Spleen (tissue), 11 donors: ENCODE results near the gene TECPR1. TPM values are rescaled to one million over a fixed set of nuclear protein-coding genes. Genes with fewer than 3 reads are reported as not detected.

Experiments
- DNase-seq: peaks from one replicate; pipeline ENCODE4 v3.0.0-alpha.2; 2020
- H3K27ac ChIP-seq, 8 donors: fragments of 200-600 bp; sonication (generic) in 7 of 8; 1 replicate in 4 of 8; 2 replicates in 4 of 8; pipeline versions ENCODE4 v1.5.0 to v1.8.0; 2016 to 2021; ENCODE audit warnings: inconsistent platforms in 4 of 8, mild to moderate bottlenecking in 4 of 8, moderate library complexity in 1 of 8
- H3K27me3 ChIP-seq, 7 donors: fragments of 200-600 bp; sonication (generic) in 6 of 7; replicated peaks in 1 of 7; 1 replicate in 4 of 7; 2 replicates in 3 of 7; pipeline versions ENCODE4 v1.5.0 to v1.8.0; 2016 to 2021; ENCODE audit warnings: inconsistent platforms in 3 of 7, mild to moderate bottlenecking in 1 of 7
- H3K36me3 ChIP-seq, 6 donors: fragments of 200-600 bp; sonication (generic) in 5 of 6; 1 replicate in 4 of 6; 2 replicates in 2 of 6; pipeline versions ENCODE4 v1.5.0 to v1.8.0; 2016 to 2021; ENCODE audit warnings: inconsistent platforms in 2 of 6
- H3K4me1 ChIP-seq, 6 donors: fragments of 200-600 bp; sonication (generic) in 5 of 6; 1 replicate in 3 of 6; 2 replicates in 3 of 6; pipeline versions ENCODE4 v1.5.0 to v1.8.0; 2016 to 2021; ENCODE audit warnings: inconsistent platforms in 3 of 6
- H3K4me3 ChIP-seq, 8 donors: fragments of 200-600 bp; sonication (generic) in 7 of 8; 1 replicate in 4 of 8; 2 replicates in 4 of 8; pipeline versions ENCODE4 v1.5.0 to v1.8.0; 2016 to 2021; ENCODE audit warnings: inconsistent platforms in 4 of 8, mild to moderate bottlenecking in 4 of 8, moderate library complexity in 2 of 8
- H3K9me3 ChIP-seq, 8 donors: fragments of 200-600 bp; sonication (generic) in 7 of 8; 1 replicate in 4 of 8; 2 replicates in 4 of 8; pipeline versions ENCODE4 v1.5.0 to v1.8.0; 2016 to 2021; ENCODE audit warnings: inconsistent platforms in 4 of 8
- POLR2A ChIP-seq, 3 donors: fragments of 450-650 bp; IDR thresholded peaks; one replicate each; pipeline ENCODE4 v1.5.1; 2017; ENCODE audit warnings: antibody characterized with exemption in 3 of 3, mild to moderate bottlenecking in 1 of 3
- POLR2AphosphoS5 ChIP-seq, 3 donors: sonication (generic); formaldehyde crosslinking; IDR thresholded peaks; one replicate each; pipeline ENCODE4 v1.5.1; 2017; ENCODE audit warnings: antibody characterized with exemption in 3 of 3
- WGBS, 5 donors: extraction: QIAGEN DNeasy Blood & Tissue Kit in 3 of 5; methylation state at CpG; one replicate each; pipeline versions ENCODE4 v1.1.5 to v1.1.7; 2013 to 2018; 5-methylcytosine and 5-hydroxymethylcytosine counted together
- intact Hi-C: fragments of 100-400 bp; cut with DNase I; formaldehyde crosslinking; loops from one replicate; pipeline ENCODE4 v1.15.0; 2023; ENCODE audit warnings: low total_unique reads
- polyA plus RNA-seq, 3 donors: library from polyadenylated mRNA; stranded (reverse); fragments of 200-250 nt; gene quantifications; one replicate each; pipeline ENCODE4 v1.2.1, GENCODE V29; 2013
- total RNA-seq, 7 donors: library from RNA; depleted of rRNA in 3 of 7; stranded (reverse); fragments of >200 nt in 3 of 7; fragmentation: NEBNext Ultra II Directional in 4 of 7; extraction: Animal tissue kit (Norgen Biotek cat#: 25700) in 4 of 7; gene quantifications; one replicate each; pipeline versions ENCODE4 v1.1.0 to v1.2.1, GENCODE V29; 2016 to 2021
- TF ChIP-seq, protein P1 (sequence below), 11 experiments: fragments of 200-600 bp in 7 of 11; fragments of 450-650 bp in 4 of 11; sonication (generic) in 4 of 11; IDR thresholded peaks in 8 of 11; conservative IDR thresholded peaks in 3 of 11; 1 replicate in 7 of 11; 2 replicates in 4 of 11; pipeline versions ENCODE4 v1.4.0 to v1.8.0; 2016 to 2021; ENCODE audit warnings: antibody characterized with exemption in 11 of 11, inconsistent platforms in 4 of 11, mild to moderate bottlenecking in 1 of 11
- donor health status: healthy with polysubstance abuse.
- donor health status: DM: no; HTN: no; CAD: no; lungs with moderate emphysema.
- donor health status: DM: no; HTN: no; CAD: no.
- donor health status: Bipolar disorder and iron deficiency.
- donor health status: healthy.
- donor health status: DM: no; HTN: no; CAD: no.
- donor health status: DM: yes; HTN: yes; CAD: no.

The TECPR1 gene
- total and polyA plus RNA-seq, 10 donors, result 8.4 to 86.4 (median 40.1) TPM

GRCh38 chr7:98214811-98215321 is 37.2 kb downstream of the TECPR1 start:
- peak in 1 of 3 donors; percentile 3 for TF ChIP-seq POLR2AphosphoS5 (IDR thresholded peaks at IDR 0.05)
- no peak for TF ChIP-seq POLR2A (IDR thresholded peaks at IDR 0.05)
- Histone ChIP-seq H3K9me3 (no peaks in the 10 kb centered on the region), H3K27me3 (peaks cover 0 to 39% (median 17%) of the 10 kb centered on the region in 7 donors), H3K36me3 (peaks cover 0 to 45% (median 21%) of the 10 kb centered on the region in 6 donors), H3K4me1 (peaks cover 0 to 49% (median 30%) of the 10 kb centered on the region in 6 donors), H3K4me3 (no peak overlapping the region), H3K27ac (peak overlapping the region in 1 of 8 donors; percentile 59)
- DNase-seq, result peak; percentile 75
- WGBS, 5 donors, result 92 to 95% (median 95%) methylated on average over 23 to 27 of the region's 27 CpGs
- intact Hi-C loops, result no loop called here

DNA sequence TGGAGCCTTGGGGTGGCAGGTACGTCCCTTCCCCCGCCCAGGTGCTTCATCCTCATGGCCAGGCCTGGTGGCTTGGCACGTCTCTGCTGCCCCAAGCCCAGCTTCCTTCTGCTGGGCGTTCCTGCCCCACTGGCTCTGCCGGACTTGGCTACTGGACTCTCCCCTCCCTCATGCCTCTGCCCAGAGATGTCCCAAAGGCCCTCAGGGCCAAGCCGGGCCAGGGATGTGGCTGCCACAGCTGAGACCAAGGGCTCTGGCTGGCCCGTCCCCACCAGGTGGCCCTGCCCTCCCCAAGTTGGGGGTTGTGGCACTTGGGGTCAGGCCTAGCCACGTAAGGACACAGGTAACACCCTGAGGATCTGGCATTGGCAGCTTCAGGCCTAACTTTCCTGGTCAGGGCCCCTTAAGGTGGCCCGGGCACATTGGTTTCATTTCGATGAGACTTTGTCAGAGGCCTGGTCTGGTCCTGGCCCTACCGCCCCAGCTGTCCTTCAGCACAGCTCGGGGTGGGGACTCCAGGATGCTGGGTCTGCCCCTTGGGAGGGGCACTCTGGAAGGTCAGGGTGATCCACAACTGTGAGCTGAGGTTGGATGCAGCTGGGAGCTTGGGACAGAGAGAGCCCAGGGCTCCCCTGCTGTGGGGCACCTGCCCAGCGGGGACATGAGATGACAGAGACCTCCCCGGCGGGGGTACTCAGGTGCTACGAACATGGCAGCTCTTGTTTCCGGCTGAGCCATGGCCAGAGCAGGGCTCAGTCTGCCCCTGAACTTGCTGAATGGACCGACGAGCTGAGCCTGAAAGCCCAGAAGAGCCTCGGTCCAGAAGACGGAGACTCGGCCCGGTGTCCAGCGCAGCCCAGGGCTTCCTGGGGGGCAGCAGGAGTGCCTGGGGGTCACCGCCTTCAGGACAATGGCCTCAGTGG is 37.9 kb downstream of the TECPR1 start:
- Histone ChIP-seq H3K27me3 (peaks cover 0 to 39% (median 17%) of the 10 kb centered on the region in 7 donors), H3K27ac (peak overlapping the region in 4 of 8 donors; percentile 22 to 59 (median 44)), H3K36me3 (peaks cover 0 to 44% (median 21%) of the 10 kb centered on the region in 6 donors), H3K4me3 (peak overlapping the region in 1 of 8 donors; percentile 65), H3K4me1 (peaks cover 0 to 42% (median 28%) of the 10 kb centered on the region in 6 donors), H3K9me3 (no peaks in the 10 kb centered on the region)
- peak; percentile 76 for DNase-seq
- peak in 2 of 3 donors; percentile 34 to 64 for TF ChIP-seq POLR2AphosphoS5 (IDR thresholded peaks at IDR 0.05)
- TF ChIP-seq POLR2A (IDR thresholded peaks at IDR 0.05), result no peak
- TF ChIP-seq, protein P1, sequence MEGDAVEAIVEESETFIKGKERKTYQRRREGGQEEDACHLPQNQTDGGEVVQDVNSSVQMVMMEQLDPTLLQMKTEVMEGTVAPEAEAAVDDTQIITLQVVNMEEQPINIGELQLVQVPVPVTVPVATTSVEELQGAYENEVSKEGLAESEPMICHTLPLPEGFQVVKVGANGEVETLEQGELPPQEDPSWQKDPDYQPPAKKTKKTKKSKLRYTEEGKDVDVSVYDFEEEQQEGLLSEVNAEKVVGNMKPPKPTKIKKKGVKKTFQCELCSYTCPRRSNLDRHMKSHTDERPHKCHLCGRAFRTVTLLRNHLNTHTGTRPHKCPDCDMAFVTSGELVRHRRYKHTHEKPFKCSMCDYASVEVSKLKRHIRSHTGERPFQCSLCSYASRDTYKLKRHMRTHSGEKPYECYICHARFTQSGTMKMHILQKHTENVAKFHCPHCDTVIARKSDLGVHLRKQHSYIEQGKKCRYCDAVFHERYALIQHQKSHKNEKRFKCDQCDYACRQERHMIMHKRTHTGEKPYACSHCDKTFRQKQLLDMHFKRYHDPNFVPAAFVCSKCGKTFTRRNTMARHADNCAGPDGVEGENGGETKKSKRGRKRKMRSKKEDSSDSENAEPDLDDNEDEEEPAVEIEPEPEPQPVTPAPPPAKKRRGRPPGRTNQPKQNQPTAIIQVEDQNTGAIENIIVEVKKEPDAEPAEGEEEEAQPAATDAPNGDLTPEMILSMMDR (IDR thresholded peaks at IDR 0.05 in 8 of 11, conservative IDR thresholded peaks at IDR 0.05 in 3 of 11), result no peak
- WGBS, 5 donors, result 72 to 84% (median 81%) methylated on average over 20 to 25 of the region's 25 CpGs
- intact Hi-C loops, result no loop called here

- peak overlapping the region in 3 of 8 donors; percentile 22 to 59 (median 48) for H3K27ac ChIP-seq
- no peaks in the 10 kb centered on the region for H3K9me3 ChIP-seq
- intact Hi-C loops, result no loop called here
- H3K4me3 ChIP-seq, result peak overlapping the region in 2 of 8 donors; percentile 43 to 65
- peaks cover 0 to 37% (median 21%) of the 10 kb centered on the region in 6 donors for H3K4me1 ChIP-seq
- H3K27me3 ChIP-seq, result peaks cover 0 to 39% (median 17%) of the 10 kb centered on the region in 7 donors
- peaks cover 0 to 48% (median 21%) of the 10 kb centered on the region in 6 donors for H3K36me3 ChIP-seq
- peak; percentile 72 for DNase-seq
- TF ChIP-seq, protein P1 (IDR thresholded peaks at IDR 0.05 in 8 of 11, conservative IDR thresholded peaks at IDR 0.05 in 3 of 11), result no peak
- no peak for TF ChIP-seq POLR2A (IDR thresholded peaks at IDR 0.05)
- no peak for TF ChIP-seq POLR2AphosphoS5 (IDR thresholded peaks at IDR 0.05)
- WGBS, 5 donors, result 74 to 91% (median 90%) methylated on average over 7 to 8 of the region's 8 CpGs
Observed at GRCh38 chr7:98213296-98213887, 38.6 kb downstream of the TECPR1 start.

DNA sequence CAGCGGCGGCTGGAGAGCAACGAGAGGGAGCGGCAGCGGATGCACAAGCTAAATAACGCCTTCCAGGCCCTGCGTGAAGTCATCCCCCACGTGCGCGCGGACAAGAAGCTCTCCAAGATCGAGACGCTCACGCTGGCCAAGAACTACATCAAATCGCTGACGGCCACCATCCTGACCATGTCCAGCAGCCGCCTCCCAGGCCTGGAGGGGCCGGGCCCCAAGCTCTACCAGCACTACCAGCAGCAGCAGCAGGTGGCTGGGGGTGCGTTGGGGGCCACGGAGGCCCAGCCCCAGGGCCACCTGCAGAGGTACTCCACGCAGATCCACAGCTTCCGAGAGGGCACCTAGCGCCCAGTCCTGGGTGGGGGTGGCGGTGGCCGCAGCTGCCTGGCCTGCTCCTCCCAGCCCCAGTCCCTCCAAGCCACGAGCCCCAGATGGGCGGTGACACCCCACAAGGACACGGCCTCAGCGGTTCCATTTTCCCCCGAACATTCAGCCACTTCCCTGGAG is 39.4 kb downstream of the TECPR1 start:
- DNase-seq, result peak; percentile 76
- Histone ChIP-seq H3K27me3 (peaks cover 0 to 39% (median 17%) of the 10 kb centered on the region in 7 donors), H3K4me1 (peaks cover 0 to 29% (median 13%) of the 10 kb centered on the region in 6 donors), H3K36me3 (peaks cover 0 to 47% (median 19%) of the 10 kb centered on the region in 6 donors), H3K27ac (no peak overlapping the region), H3K4me3 (peak overlapping the region in 2 of 8 donors; percentile 43 to 65), H3K9me3 (no peaks in the 10 kb centered on the region)
- intact Hi-C loops, result no loop called here
- TF ChIP-seq POLR2A (IDR thresholded peaks at IDR 0.05) (no peak), POLR2AphosphoS5 (IDR thresholded peaks at IDR 0.05) (peak; percentile 5 to 69 (median 30))
- TF ChIP-seq, protein P1 (IDR thresholded peaks at IDR 0.05 in 8 of 11, conservative IDR thresholded peaks at IDR 0.05 in 3 of 11), result no peak
- 86 to 95% (median 91%) methylated on average over 24 to 30 of the region's 30 CpGs for WGBS, 5 donors
